B cell (primary cell): Measurements from ENCODE around the gene HSPA12B. TPM values are rescaled to one million over a fixed set of nuclear protein-coding genes. Genes with fewer than 3 reads are reported as not detected.

Experiments
- ATAC-seq: fragments of 200-7000 bp; cut with Tn5 transposase; one replicate; pipeline ENCODE4 v1.10.0; 2021; ENCODE audit warnings: low read depth, mild to moderate bottlenecking, moderate number of reproducible peaks, moderate library complexity
- CTCF ChIA-PET: fragments of 350-600 bp; sonication (Branson Sonifier 250); formaldehyde crosslinking; loops from one replicate; lab custom pipeline; 2021; ENCODE audit warnings: antibody characterized with exemption, inconsistent platforms; lab: Charles Lee
- POLR2A ChIA-PET: fragments of 350-600 bp; sonication (Branson Sonifier 250); formaldehyde crosslinking; loops from one replicate; lab custom pipeline; 2021; ENCODE audit warnings: antibody characterized with exemption; lab: Charles Lee
- DNase-seq: peaks from one replicate; pipeline ENCODE4 v3.0.0; 2013
- H2AFZ ChIP-seq: 2 replicates; pipeline ENCODE4 v1.6.1; 2012; ENCODE audit warnings: mild to moderate bottlenecking, low read depth, low read length; ENCODE audit not compliant: insufficient read depth, poor library complexity, severe bottlenecking
- H3K27ac ChIP-seq, 2 donors: 1 replicate in 1 of 2; 2 replicates in 1 of 2; pipeline ENCODE4 v1.5.1; 2012 to 2013; ENCODE audit warnings: low read length in 2 of 2, mild to moderate bottlenecking in 2 of 2, moderate library complexity in 1 of 2
- H3K27me3 ChIP-seq, 4 experiments: fragments of 200-600 bp in 1 of 4; sonication (generic) in 1 of 4; replicated peaks in 1 of 4; 1 replicate in 2 of 4; 2 replicates in 2 of 4; pipeline versions ENCODE4 v1.6.1 to v1.7.0; 2013 to 2016; ENCODE audit warnings: low read length in 3 of 4, mild to moderate bottlenecking in 2 of 4, mixed read lengths in 1 of 4, moderate library complexity in 1 of 4; ENCODE audit not compliant: insufficient read depth in 4 of 4, control insufficient read depth in 3 of 4; ENCODE audit errors: control extremely low read depth in 1 of 4
- H3K36me3 ChIP-seq, 2 experiments: replicated peaks in 1 of 2; 1 replicate in 1 of 2; 2 replicates in 1 of 2; pipeline versions ENCODE4 v1.6.1 to v1.7.1; 2013; ENCODE audit warnings: low read length in 1 of 2; ENCODE audit not compliant: insufficient read depth in 2 of 2, control insufficient read depth in 1 of 2; ENCODE audit errors: control extremely low read depth in 1 of 2, extremely low read depth in 1 of 2
- H3K4me1 ChIP-seq, 2 donors: fragments of 200-600 bp in 1 of 2; sonication (generic) in 1 of 2; 1 replicate in 1 of 2; 2 replicates in 1 of 2; pipeline versions ENCODE4 v1.5.1 to v1.6.1; 2013 to 2017; ENCODE audit warnings: low read length in 2 of 2; ENCODE audit not compliant: control insufficient read depth in 2 of 2, insufficient read depth in 2 of 2
- H3K4me2 ChIP-seq: replicated peaks from 2 replicates; pipeline ENCODE3; 2012; ENCODE audit warnings: mild to moderate bottlenecking, low read depth, low read length; ENCODE audit not compliant: poor library complexity, severe bottlenecking
- H3K4me3 ChIP-seq, 5 experiments: fragments of 200-600 bp in 1 of 5; sonication (generic) in 1 of 5; 1 replicate in 3 of 5; 2 replicates in 2 of 5; pipeline versions ENCODE4 v1.5.1 to v1.7.0; 2011 to 2016; ENCODE audit warnings: low read length in 4 of 5, mild to moderate bottlenecking in 4 of 5, low read depth in 2 of 5, control low read depth in 1 of 5, moderate library complexity in 1 of 5; ENCODE audit not compliant: insufficient read depth in 1 of 5; ENCODE audit errors: control extremely low read depth in 1 of 5, extremely low read depth in 1 of 5
- H3K79me2 ChIP-seq: fragments of 200-600 bp; sonication (generic); one replicate; pipeline ENCODE4 v1.6.0; 2016; ENCODE audit warnings: low read length; ENCODE audit not compliant: control insufficient read depth, insufficient read depth
- H3K9ac ChIP-seq: fragments of 200-600 bp; sonication (generic); 2 replicates; pipeline ENCODE4 v1.6.1; 2017; ENCODE audit warnings: mild to moderate bottlenecking, low read length, moderate library complexity
- H3K9me3 ChIP-seq, 3 donors: one replicate each; pipeline versions ENCODE4 v1.6.1 to v1.7.1; 2013; ENCODE audit warnings: low read length in 2 of 3; ENCODE audit not compliant: control insufficient read depth in 2 of 3, insufficient read depth in 1 of 3; ENCODE audit errors: control extremely low read depth in 1 of 3
- H4K20me1 ChIP-seq: 2 replicates; pipeline ENCODE4 v1.6.0; 2012; ENCODE audit warnings: mild to moderate bottlenecking, low read length; ENCODE audit not compliant: insufficient read depth, control insufficient read depth, poor library complexity, severe bottlenecking
- H3K27ac Mint-ChIP-seq: one replicate; pipeline ENCODE4 v1.8.0; 2021; ENCODE audit warnings: mixed read lengths
- H3K27me3 Mint-ChIP-seq: one replicate; pipeline ENCODE4 v1.8.0; 2021; ENCODE audit warnings: mixed read lengths
- H3K4me1 Mint-ChIP-seq: one replicate; pipeline ENCODE4 v1.8.0; 2021; ENCODE audit warnings: mixed read lengths
- H3K4me3 Mint-ChIP-seq: one replicate; pipeline ENCODE4 v1.8.0; 2021; ENCODE audit warnings: mixed read lengths
- H3K9me3 Mint-ChIP-seq: one replicate; pipeline ENCODE4 v1.8.0; 2022; ENCODE audit warnings: mixed read lengths; ENCODE audit not compliant: insufficient read depth
- EZH2 ChIP-seq: IDR thresholded peaks from 2 replicates; pipeline ENCODE4 v1.6.1; 2012; ENCODE audit warnings: borderline replicate concordance, low read depth, mild to moderate bottlenecking, moderate library complexity, low read length; ENCODE audit not compliant: insufficient read depth, poor library complexity, severe bottlenecking
- WGBS: methylation state at CpG from one replicate; pipeline ENCODE4 v1.1.5; 2013; ENCODE audit warnings: missing lambda C conversion rate; ENCODE audit not compliant: insufficient coverage; 5-methylcytosine and 5-hydroxymethylcytosine counted together
- intact Hi-C: fragments of 100-400 bp; cut with micrococcal nuclease; formaldehyde crosslinking; loops from one replicate; pipeline ENCODE4 v1.10.0; 2022
- polyA plus RNA-seq: library from polyadenylated mRNA; depleted of rRNA; stranded (reverse); fragments of >200 nt; gene quantifications from 2 replicates; pipeline ENCODE4 v1.2.3, GENCODE V29; 2012
- total RNA-seq, 2 donors: library from RNA; stranded (reverse); fragments of 120-200 nt in 1 of 2; gene quantifications; 1 replicate in 1 of 2; 2 replicates in 1 of 2; pipeline versions ENCODE4 v1.2.3 to v1.2.4, GENCODE V29; 2013 to 2022
- TF ChIP-seq, protein P1 (sequence below): fragments of 200-600 bp; IDR thresholded peaks from one replicate; pipeline ENCODE4 v1.8.0; 2022; ENCODE audit warnings: antibody characterized with exemption, mild to moderate bottlenecking

The HSPA12B gene
- total and polyA plus RNA-seq, 2 donors (not counting 1 experiment from before 2014, with no cell fraction given), result not detected

DNA sequence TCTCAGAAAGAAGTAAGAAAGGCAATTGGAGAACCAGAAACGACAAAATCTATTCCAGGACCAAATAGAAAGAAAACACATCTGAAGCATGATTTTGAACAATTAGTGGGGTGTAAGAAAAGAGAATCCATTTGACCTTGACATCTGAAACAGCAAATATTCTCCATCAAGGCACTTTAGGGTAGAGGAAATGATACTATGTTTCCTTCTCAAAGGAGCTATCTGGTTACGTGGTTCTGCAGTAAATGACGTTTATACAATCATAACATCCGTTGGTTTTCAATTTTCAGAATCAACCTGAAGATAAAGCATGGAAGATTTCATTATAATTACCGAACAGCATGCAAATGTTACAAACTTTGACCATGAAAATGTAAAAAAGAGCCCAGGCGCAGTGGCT is 11.9 kb upstream of the HSPA12B start:
- Mint-ChIP-seq H3K4me3 (no peak overlapping the region), H3K4me1 (no peaks in the 10 kb centered on the region), H3K27me3 (peaks cover 38% of the 10 kb centered on the region), H3K27ac (no peak overlapping the region), H3K9me3 (no peaks in the 10 kb centered on the region)
- POLR2A ChIA-PET, result no interaction called here
- no peak overlapping the region for H2AFZ ChIP-seq
- H3K36me3 ChIP-seq, result no peaks in the 10 kb centered on the region
- no peaks in the 10 kb centered on the region for H4K20me1 ChIP-seq
- H3K27me3 ChIP-seq, result peaks cover 0 to 2% (median 0%) of the 10 kb centered on the region in 4 experiments
- H3K9ac ChIP-seq, result no peak overlapping the region
- ATAC-seq, result no peak
- WGBS, result 93% methylated on average over 3 of the region's 6 CpGs
- H3K4me3 ChIP-seq, result no peak overlapping the region
- H3K4me2 ChIP-seq, result no peak overlapping the region
- H3K27ac ChIP-seq, result no peak overlapping the region
- TF ChIP-seq, protein P1, sequence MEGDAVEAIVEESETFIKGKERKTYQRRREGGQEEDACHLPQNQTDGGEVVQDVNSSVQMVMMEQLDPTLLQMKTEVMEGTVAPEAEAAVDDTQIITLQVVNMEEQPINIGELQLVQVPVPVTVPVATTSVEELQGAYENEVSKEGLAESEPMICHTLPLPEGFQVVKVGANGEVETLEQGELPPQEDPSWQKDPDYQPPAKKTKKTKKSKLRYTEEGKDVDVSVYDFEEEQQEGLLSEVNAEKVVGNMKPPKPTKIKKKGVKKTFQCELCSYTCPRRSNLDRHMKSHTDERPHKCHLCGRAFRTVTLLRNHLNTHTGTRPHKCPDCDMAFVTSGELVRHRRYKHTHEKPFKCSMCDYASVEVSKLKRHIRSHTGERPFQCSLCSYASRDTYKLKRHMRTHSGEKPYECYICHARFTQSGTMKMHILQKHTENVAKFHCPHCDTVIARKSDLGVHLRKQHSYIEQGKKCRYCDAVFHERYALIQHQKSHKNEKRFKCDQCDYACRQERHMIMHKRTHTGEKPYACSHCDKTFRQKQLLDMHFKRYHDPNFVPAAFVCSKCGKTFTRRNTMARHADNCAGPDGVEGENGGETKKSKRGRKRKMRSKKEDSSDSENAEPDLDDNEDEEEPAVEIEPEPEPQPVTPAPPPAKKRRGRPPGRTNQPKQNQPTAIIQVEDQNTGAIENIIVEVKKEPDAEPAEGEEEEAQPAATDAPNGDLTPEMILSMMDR, result no peak
- no peak for TF ChIP-seq EZH2
- intact Hi-C loops, result no loop called here
- H3K9me3 ChIP-seq, result peaks cover 0 to 1% (median 0%) of the 10 kb centered on the region in 3 donors
- DNase-seq, result no peak
- H3K79me2 ChIP-seq, result no peaks in the 10 kb centered on the region
- no peaks in the 10 kb centered on the region for H3K4me1 ChIP-seq
- CTCF ChIA-PET, result interaction anchor here (0.7 kb wide), 1 partner anchor 45 kb away, joined by 3 read pairs; no protein-coding TSS in a partner anchor

GRCh38 chr20:3721912-3722311 is 10.6 kb upstream of the HSPA12B start:
- H3K27ac Mint-ChIP-seq, result no peak overlapping the region
- ChIA-PET POLR2A (no interaction called here), CTCF (interaction anchor here (1.1 kb wide), 1 partner anchor 11 kb away, joined by 5 read pairs; no protein-coding TSS in a partner anchor)
- H2AFZ ChIP-seq, result no peak overlapping the region
- H3K4me3 Mint-ChIP-seq, result no peak overlapping the region
- H3K4me1 Mint-ChIP-seq, result no peaks in the 10 kb centered on the region
- ATAC-seq (no peak), DNase-seq (no peak)
- H3K27ac ChIP-seq, result no peak overlapping the region
- no peak overlapping the region for H3K4me2 ChIP-seq
- H3K9me3 ChIP-seq, result peaks cover 0 to 1% (median 0%) of the 10 kb centered on the region in 3 donors
- no peak overlapping the region for H3K9ac ChIP-seq
- no peaks in the 10 kb centered on the region for H4K20me1 ChIP-seq
- no CpG with 5 or more reads among the region's 4 CpGs for WGBS
- no peaks in the 10 kb centered on the region for H3K4me1 ChIP-seq
- H3K27me3 Mint-ChIP-seq, result peaks cover 39% of the 10 kb centered on the region
- H3K27me3 ChIP-seq, result peaks cover 0 to 5% (median 0%) of the 10 kb centered on the region in 4 experiments
- H3K79me2 ChIP-seq, result no peaks in the 10 kb centered on the region
- H3K9me3 Mint-ChIP-seq, result no peaks in the 10 kb centered on the region
- TF ChIP-seq EZH2, result no peak
- TF ChIP-seq, protein P1, result no peak
- intact Hi-C loops, result no loop called here
- H3K4me3 ChIP-seq, result no peak overlapping the region
- H3K36me3 ChIP-seq, result no peaks in the 10 kb centered on the region
